Right lobe of liver (tissue), 6 donors: Measurements from ENCODE around the gene WIF1. TPM values are rescaled to one million over a fixed set of nuclear protein-coding genes. Genes with fewer than 3 reads are reported as not detected.
A peak's percentile ranks its signal among the peaks of the same experiment; 100 is the strongest.

Experiments used
- ATAC-seq, 4 donors: fragments of 200-7000 bp; cut with Tn5 transposase; one replicate each; pipeline ENCODE4 v1.9.1; 2020; ENCODE audit warnings: mild to moderate bottlenecking in 4 of 4, moderate library complexity in 4 of 4
- DNase-seq, 3 donors: peaks; one replicate each; pipeline ENCODE4 v3.0.0-alpha.2; 2020
- H3K27ac ChIP-seq, 3 donors: fragments of 200-600 bp; one replicate each; pipeline ENCODE4 v1.8.0; 2022
- H3K27me3 ChIP-seq, 2 donors: fragments of 200-600 bp; one replicate each; pipeline ENCODE4 v1.8.0; 2022
- H3K36me3 ChIP-seq, 4 donors: fragments of 200-600 bp; sonication (generic) in 1 of 4; one replicate each; pipeline versions ENCODE4 v1.5.1 to v1.8.0; 2017 to 2022; ENCODE audit warnings: control low read depth in 1 of 4
- H3K4me1 ChIP-seq, 4 donors: fragments of 200-600 bp; sonication (generic) in 1 of 4; one replicate each; pipeline versions ENCODE4 v1.5.1 to v1.8.0; 2017 to 2022; ENCODE audit warnings: control low read depth in 1 of 4
- H3K4me3 ChIP-seq, 3 donors: fragments of 200-600 bp; one replicate each; pipeline ENCODE4 v1.8.0; 2022
- H3K9me3 ChIP-seq, 4 donors: fragments of 200-600 bp; sonication (generic) in 1 of 4; one replicate each; pipeline versions ENCODE4 v1.5.1 to v1.8.0; 2017 to 2022; ENCODE audit warnings: control low read depth in 1 of 4
- CTCF ChIP-seq, 4 donors: fragments of 200-600 bp in 3 of 4; fragments of 450-650 bp in 1 of 4; IDR thresholded peaks; one replicate each; pipeline versions ENCODE4 v1.5.1 to v1.8.0; 2016 to 2022; ENCODE audit warnings: antibody characterized with exemption in 4 of 4, mild to moderate bottlenecking in 2 of 4
- POLR2A ChIP-seq: fragments of 450-650 bp; IDR thresholded peaks from one replicate; pipeline ENCODE4 v1.6.1; 2017; ENCODE audit warnings: antibody characterized with exemption, mild to moderate bottlenecking
- WGBS: methylation state at CpG from one replicate; pipeline ENCODE4 v1.1.6; 2018; ENCODE audit warnings: low coverage, low lambda C conversion rate; ENCODE audit not compliant: insufficient coverage; ENCODE audit errors: missing lambda C conversion rate; 5-methylcytosine and 5-hydroxymethylcytosine counted together
- intact Hi-C, 2 donors: fragments of 100-400 bp; cut with DNase I; formaldehyde crosslinking; loops; one replicate each; pipeline versions ENCODE4 v1.11.2 to v1.14.1; 2022
- total RNA-seq, 6 experiments: library from RNA; depleted of rRNA in 2 of 6; stranded (reverse); fragments of >200 nt in 2 of 6; fragmentation: NEBNext Ultra II Directional in 3 of 6; extraction: Animal tissue kit (Norgen Biotek cat#: 25700) in 3 of 6; gene quantifications; one replicate each; pipeline versions ENCODE4 v1.1.0 to v1.2.4, GENCODE V29; 2016 to 2023
- donor health status: DM: no; HTN: yes; CAD: no.
- donor health status: DM: no; HTN: no; CAD: no.
- donor health status: DM: no; HTN: no; CAD: no.
- donor health status: DM: no; HTN: yes; CAD: no.
- donor health status: DM: no; HTN: yes; CAD: no.

The WIF1 gene
- total RNA-seq, 6 experiments from 2014 or later: not detected

- ATAC-seq: peak in 2 of 4 donors; percentile 26 to 39
- no peak overlapping the region for H3K27ac ChIP-seq
- WGBS: 59% methylated on average over 2 of the region's 2 CpGs
- H3K4me3 ChIP-seq: no peak overlapping the region
- DNase-seq: no peak
- H3K27me3 ChIP-seq: no peaks in the 10 kb centered on the region
- intact Hi-C loops: no loop called here
- H3K36me3 ChIP-seq: no peaks in the 10 kb centered on the region
- no peaks in the 10 kb centered on the region for H3K4me1 ChIP-seq
- TF ChIP-seq POLR2A: no peak
- TF ChIP-seq CTCF (IDR thresholded peaks at IDR 0.05): no peak
- no peaks in the 10 kb centered on the region for H3K9me3 ChIP-seq
Observed at GRCh38 chr12:65156366-65156841, 35.3 kb upstream of the WIF1 start.

- Histone ChIP-seq H3K9me3 (no peaks in the 10 kb centered on the region), H3K27me3 (no peaks in the 10 kb centered on the region), H3K4me3 (no peak overlapping the region), H3K4me1 (no peaks in the 10 kb centered on the region), H3K36me3 (no peaks in the 10 kb centered on the region), H3K27ac (no peak overlapping the region)
- intact Hi-C loops: no loop called here
- ATAC-seq: no peak
- WGBS: 45% methylated on average over 2 of the region's 3 CpGs
- no peak for TF ChIP-seq POLR2A
- no peak for TF ChIP-seq CTCF (IDR thresholded peaks at IDR 0.05)
- DNase-seq: no peak
Observed at GRCh38 chr12:65155784-65156183, 34.7 kb upstream of the WIF1 start.

GRCh38 chr12:65152596-65152995 is 31.5 kb upstream of the WIF1 start:
- TF ChIP-seq POLR2A (no peak), CTCF (IDR thresholded peaks at IDR 0.05) (no peak)
- Histone ChIP-seq H3K4me3 (no peak overlapping the region), H3K36me3 (no peaks in the 10 kb centered on the region), H3K27ac (no peak overlapping the region), H3K27me3 (no peaks in the 10 kb centered on the region), H3K9me3 (no peaks in the 10 kb centered on the region), H3K4me1 (no peaks in the 10 kb centered on the region)
- ATAC-seq: no peak
- no peak for DNase-seq
- 36% methylated on average over 1 of the region's 1 CpG for WGBS
- intact Hi-C loops: no loop called here

- Histone ChIP-seq H3K9me3 (no peaks in the 10 kb centered on the region), H3K4me3 (no peak overlapping the region), H3K36me3 (no peaks in the 10 kb centered on the region), H3K27ac (no peak overlapping the region), H3K27me3 (no peaks in the 10 kb centered on the region), H3K4me1 (no peaks in the 10 kb centered on the region)
- no peak for DNase-seq
- ATAC-seq: peak in 1 of 4 donors; percentile 38
- intact Hi-C loops: no loop called here
- no peak for TF ChIP-seq CTCF (IDR thresholded peaks at IDR 0.05)
- TF ChIP-seq POLR2A: no peak
Observed at GRCh38 chr12:65152012-65152411, 30.9 kb upstream of the WIF1 start.

GRCh38 chr12:65147312-65147905 is 26.3 kb upstream of the WIF1 start:
- no peak for ATAC-seq
- 52% methylated on average over 1 of the region's 2 CpGs for WGBS
- intact Hi-C loops: no loop called here
- Histone ChIP-seq H3K4me1 (no peaks in the 10 kb centered on the region), H3K4me3 (no peak overlapping the region), H3K9me3 (no peaks in the 10 kb centered on the region), H3K27ac (no peak overlapping the region), H3K36me3 (no peaks in the 10 kb centered on the region), H3K27me3 (no peaks in the 10 kb centered on the region)
- TF ChIP-seq CTCF (IDR thresholded peaks at IDR 0.05) (no peak), POLR2A (no peak)
- DNase-seq: no peak
